Endometrial microvascular endothelial cells (primary cell): Measurements from ENCODE around the gene DDN. TPM values are rescaled to one million over a fixed set of nuclear protein-coding genes. Genes with fewer than 3 reads are reported as not detected.

ENCODE experiments used
- in situ Hi-C: cut with HindIII; loops from 2 replicates; pipeline ENCODE4 v1.10.0; 2017; ENCODE audit warnings: low sequenced_read_pairs, low pct_unique_long_range_greater_than_20kb; ENCODE audit errors: inconsistent ontology term
- total RNA-seq: library from RNA; depleted of rRNA; stranded (reverse); fragments of >200 nt; gene quantifications from one replicate; pipeline ENCODE4 v1.2.3, GENCODE V29; 2015; ENCODE audit errors: inconsistent ontology term

The DDN gene
- total RNA-seq, 1 donor from 2014 or later: 0.93 TPM

GRCh38 chr12:48952691-48953090 is 46.5 kb downstream of the DDN start:
- in situ Hi-C loops: no loop called here

DNA sequence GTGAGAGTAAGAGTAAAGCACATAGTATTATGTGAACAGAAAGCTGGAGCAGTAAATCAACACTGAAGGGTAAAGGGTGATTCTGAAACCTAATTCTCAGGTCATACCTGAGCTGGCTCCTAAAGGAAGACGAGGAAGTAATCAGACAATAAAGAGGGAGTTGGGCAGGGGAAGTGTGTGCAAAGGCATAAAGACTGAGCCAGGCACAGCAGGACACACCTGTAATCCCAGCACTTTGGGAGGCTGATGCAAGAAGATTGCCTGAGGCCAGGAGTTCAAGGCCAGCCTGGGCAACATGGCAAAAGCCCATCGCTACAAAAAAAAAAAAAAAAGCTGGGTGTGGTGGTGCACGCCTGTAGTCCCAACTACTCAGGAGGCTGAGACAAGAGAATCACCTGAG is 51.4 kb downstream of the DDN start:
- in situ Hi-C loops: no loop called here

DNA sequence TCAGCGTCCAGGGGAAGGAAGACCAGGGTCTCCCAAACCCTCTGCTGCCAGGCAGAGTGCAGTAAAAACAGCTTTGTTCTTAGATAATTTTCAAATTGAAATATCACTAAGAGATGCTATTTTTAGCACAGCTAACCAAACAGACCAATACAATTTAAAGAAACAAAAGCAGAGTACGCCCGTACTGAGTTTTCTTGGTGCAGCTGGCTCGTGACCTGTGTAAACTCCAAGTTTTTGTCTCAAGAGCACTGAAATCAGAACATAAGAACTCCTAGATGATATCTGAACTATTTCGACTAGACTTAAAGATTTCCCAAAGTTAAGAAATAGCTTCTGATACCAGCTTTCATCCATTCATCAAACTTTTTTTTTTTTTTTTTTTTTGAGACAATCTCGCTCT is 52.2 kb downstream of the DDN start:
- in situ Hi-C loops: no loop called here

DNA sequence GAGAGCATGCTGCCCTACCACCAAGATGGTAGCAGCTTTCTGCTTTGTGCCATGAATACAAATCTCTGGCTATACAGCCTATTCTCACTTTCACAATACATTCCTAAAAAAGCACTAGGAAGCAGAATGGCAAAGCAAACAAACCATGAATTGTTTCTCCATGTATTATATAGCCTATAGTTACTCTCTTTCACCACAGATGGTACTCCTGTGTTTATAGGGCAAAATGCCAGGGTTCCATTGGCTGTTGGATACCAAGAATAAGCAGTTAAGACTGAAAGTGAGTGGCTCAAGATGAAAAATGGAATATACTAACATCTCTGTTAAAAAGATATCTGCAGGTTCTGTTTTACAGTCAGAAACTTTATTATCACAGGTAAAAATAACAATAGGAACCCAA is 53.0 kb downstream of the DDN start:
- in situ Hi-C loops: no loop called here

Other genes starting within 250 kb of the DDN start
- gene ADCY6, start 210.3 kb downstream of the DDN start, total RNA-seq: 15.6 TPM
- gene CACNB3, start 180.9 kb downstream of the DDN start, total RNA-seq: 12.1 TPM
- 86.7 TPM for gene DDX23, start 147.2 kb downstream of the DDN start, total RNA-seq
- 4.2 TPM for gene RND1, start 133.5 kb downstream of the DDN start, total RNA-seq
- 53.0 TPM for gene FKBP11, start 73.9 kb downstream of the DDN start, total RNA-seq
- gene ARF3, start 41.9 kb downstream of the DDN start, total RNA-seq: 114 TPM
- gene WNT10B, start 27.6 kb downstream of the DDN start, total RNA-seq: not detected
- not detected for gene WNT1, start 21.1 kb downstream of the DDN start, total RNA-seq
- 87.2 TPM for gene PRKAG1, start 19.4 kb upstream of the DDN start, total RNA-seq
- gene KMT2D, start 61.4 kb upstream of the DDN start, total RNA-seq: 23.4 TPM
- gene RHEBL1, start 70.6 kb upstream of the DDN start, total RNA-seq: 0.46 TPM
- gene DHH, start 95.4 kb upstream of the DDN start, total RNA-seq: 6.2 TPM
- 59.4 TPM for gene LMBR1L, start 111.5 kb upstream of the DDN start, total RNA-seq
- gene TUBA1B, start 132.0 kb upstream of the DDN start, total RNA-seq: 4,601 TPM
- 848 TPM for gene TUBA1A, start 189.7 kb upstream of the DDN start, total RNA-seq